HepG2 (cell line): ENCODE measurements around the gene GCH1. TPM values are rescaled to one million over a fixed set of nuclear protein-coding genes. Genes with fewer than 3 reads are reported as not detected.

ENCODE experiments used
- ATAC-seq: fragments of 200-7000 bp; cut with Tn5 transposase; 3 replicates; pipeline ENCODE4 v1.9.1; 2020; ENCODE audit warnings: mild to moderate bottlenecking, moderate library complexity
- BruUV-seq: library from RNA; stranded (reverse); fragments of 400-500 nt; replicated peaks from 2 replicates; lab custom pipeline; 2021; lab: Mats Ljungman, UMichigan
- CTCF ChIA-PET: fragments of 300-600 bp; formaldehyde crosslinking; extraction: SDS; loops from one replicate; lab custom pipeline; 2021; ENCODE audit warnings: low total read pairs, inconsistent platforms, low intra/inter-chr PET ratio; lab: Yijun Ruan, JAX
- POLR2A ChIA-PET: fragments of 350-600 bp; sonication (Branson Sonifier 250); formaldehyde crosslinking; loops from one replicate; lab custom pipeline; 2020; ENCODE audit warnings: antibody characterized with exemption, inconsistent platforms; lab: Yijun Ruan, JAX
- DNase-seq: peaks from one replicate; pipeline ENCODE4 v3.0.0-alpha.2; 2015; ENCODE audit warnings: low spot score
- FAIRE-seq: peaks from 3 replicates; lab custom pipeline; 2011; peaks lifted over from hg19 to GRCh38; lab: Jason Lieb, UNC
- H2AFZ ChIP-seq: one replicate; pipeline ENCODE4 v1.6.1; 2011; ENCODE audit warnings: low read length, inconsistent platforms
- H3K27ac ChIP-seq: fragments of 300-600 bp; 3 replicates; pipeline ENCODE4 v1.8.0; 2011; ENCODE audit warnings: mixed run types, mild to moderate bottlenecking, mixed read lengths, low read length, inconsistent platforms; ENCODE audit not compliant: insufficient read depth; ENCODE audit errors: extremely low read length
- H3K27me3 ChIP-seq, 2 experiments: fragments of 200-600 bp in 1 of 2; 2 replicates in 1 of 2; 3 replicates in 1 of 2; pipeline versions ENCODE4 v1.6.0 to v1.8.0; 2011; ENCODE audit warnings: low read length in 2 of 2, mild to moderate bottlenecking in 2 of 2, moderate library complexity in 2 of 2, inconsistent platforms in 1 of 2; ENCODE audit not compliant: insufficient read depth in 2 of 2, control insufficient read depth in 1 of 2
- H3K36me3 ChIP-seq, 2 experiments: fragments of 200-600 bp in 1 of 2; replicated peaks in 1 of 2; 2 replicates in 1 of 2; 3 replicates in 1 of 2; pipeline versions ENCODE4 v1.5.1 to v1.8.0; 2011; ENCODE audit warnings: low read length in 2 of 2, inconsistent platforms in 1 of 2; ENCODE audit not compliant: insufficient read depth in 2 of 2, control insufficient read depth in 1 of 2
- H3K4me1 ChIP-seq: 2 replicates; pipeline ENCODE4 v1.5.1; 2012; ENCODE audit warnings: low read length, inconsistent platforms; ENCODE audit not compliant: insufficient read depth
- H3K4me2 ChIP-seq: 2 replicates; pipeline ENCODE4 v1.6.0; 2011; ENCODE audit warnings: low read depth, low read length, inconsistent platforms
- H3K4me3 ChIP-seq, 3 experiments: fragments of 200-600 bp in 1 of 3; sonication (generic), shearing (Covaris generic) in 1 of 3; replicated peaks in 1 of 3; 2 replicates each; pipeline ENCODE4 v1.5.1; 2011 to 2016; ENCODE audit warnings: low read length in 3 of 3, inconsistent platforms in 2 of 3, low read depth in 2 of 3, mild to moderate bottlenecking in 2 of 3, control low read depth in 1 of 3, mixed read lengths in 1 of 3; ENCODE audit not compliant: insufficient read depth in 1 of 3
- H3K79me2 ChIP-seq: one replicate; pipeline ENCODE4 v1.6.1; 2011; ENCODE audit warnings: low read length, inconsistent platforms; ENCODE audit not compliant: insufficient read depth
- H3K9ac ChIP-seq: 2 replicates; pipeline ENCODE4 v1.6.0; 2011; ENCODE audit warnings: mild to moderate bottlenecking, low read depth, low read length, inconsistent platforms; ENCODE audit not compliant: insufficient read depth
- H3K9me3 ChIP-seq: 2 replicates; pipeline ENCODE4 v1.5.1; 2012; ENCODE audit warnings: mild to moderate bottlenecking, low read length
- H4K20me1 ChIP-seq: 2 replicates; pipeline ENCODE4 v1.6.0; 2011; ENCODE audit warnings: inconsistent platforms, mild to moderate bottlenecking, low read length, moderate library complexity; ENCODE audit not compliant: insufficient read depth
- FOXC1 ChIP-seq: sonication (generic); formaldehyde crosslinking; IDR thresholded peaks from 2 replicates; pipeline ENCODE4 v1.8.0; 2022; ENCODE audit warnings: mild to moderate bottlenecking, missing genetic modification reagents, borderline replicate concordance
- FOXO1 ChIP-seq: sonication (generic); formaldehyde crosslinking; IDR thresholded peaks from 2 replicates; pipeline ENCODE4 v1.4.0; 2020; ENCODE audit warnings: missing genetic modification reagents
- HDAC6 ChIP-seq: fragments of 200-600 bp; sonication (generic); IDR thresholded peaks from 2 replicates; pipeline ENCODE4 v1.7.0; 2017; ENCODE audit warnings: mild to moderate bottlenecking, antibody characterized with exemption, low read length, low read depth
- KLF6 ChIP-seq: IDR thresholded peaks from 2 replicates; pipeline ENCODE4 v1.8.0; 2016; ENCODE audit warnings: missing biosample characterization, missing genetic modification reagents
- MED1 ChIP-seq: sonication (generic); formaldehyde crosslinking; IDR thresholded peaks from 2 replicates; pipeline ENCODE4 v1.4.0; 2020; ENCODE audit warnings: missing genetic modification reagents
- RAD21 ChIP-seq: fragments of 450-650 bp; formaldehyde crosslinking; IDR thresholded peaks from 2 replicates; pipeline ENCODE4 v1.5.0; 2020; ENCODE audit warnings: mild to moderate bottlenecking
- RBM39 ChIP-seq: fragments of 200-400 bp; formaldehyde crosslinking; IDR thresholded peaks from one replicate; pipeline ENCODE4 v1.6.1; 2018; ENCODE audit warnings: antibody characterized with exemption, mild to moderate bottlenecking, low read depth, low read length; ENCODE audit not compliant: poor library complexity, severe bottlenecking
- ZFX ChIP-seq: sonication (generic); formaldehyde crosslinking; IDR thresholded peaks from 2 replicates; pipeline ENCODE4 v1.4.0; 2020; ENCODE audit warnings: mild to moderate bottlenecking, low read depth, missing genetic modification reagents, moderate library complexity
- ZKSCAN1 ChIP-seq: fragments of 150-350 bp; IDR thresholded peaks from 2 replicates; pipeline ENCODE4 v1.6.1; 2014; ENCODE audit warnings: low read length
- WGBS: methylation state at CpG from one replicate; pipeline ENCODE4 v1.1.6; 2017; ENCODE audit warnings: low lambda C conversion rate; 5-methylcytosine and 5-hydroxymethylcytosine counted together
- in situ Hi-C: cut with HindIII; loops from 2 replicates; pipeline ENCODE4 v1.10.0; 2017; ENCODE audit warnings: low pct_unique_long_range_greater_than_20kb; ENCODE audit not compliant: extremely low pct_ligation_motif_present
- intact Hi-C: fragments of 100-400 bp; cut with micrococcal nuclease; formaldehyde crosslinking; loops from one replicate; pipeline ENCODE4 v1.10.0; 2022; ENCODE audit not compliant: unreplicated experiment
- polyA plus RNA-seq, 8 experiments: library from polyadenylated mRNA; depleted of rRNA in 3 of 8; stranded (reverse) in 7 of 8; unstranded in 1 of 8; fragments of >200 nt; fragmentation: Illumina TruSeq in 4 of 8; extraction: Trizol in 4 of 8; gene quantifications; 2 replicates each; pipeline versions ENCODE4 v1.2.1 to v1.2.3, GENCODE V29; 2011 to 2016; ENCODE audit warnings: low read depth in 4 of 8, missing spikeins in 1 of 8, mixed read lengths in 1 of 8; ENCODE audit not compliant: insufficient read depth in 1 of 8
- total RNA-seq, 5 experiments: library from RNA; depleted of rRNA; stranded (reverse); fragments of >200 nt; fragmentation: Illumina TruSeq; extraction: Trizol; gene quantifications; 2 replicates each; pipeline ENCODE4 v1.2.3, GENCODE V29; 2016; ENCODE audit warnings: low read depth in 1 of 5
- TF ChIP-seq, protein P1 (sequence below): sonication (generic); formaldehyde crosslinking; IDR thresholded peaks from 2 replicates; pipeline ENCODE4 v1.9.0; 2021; ENCODE audit warnings: missing genetic modification reagents, borderline replicate concordance
- TF ChIP-seq, protein P2 (sequence below), 2 experiments: sonication (generic) in 1 of 2; formaldehyde crosslinking in 1 of 2; IDR thresholded peaks; 2 replicates each; pipeline versions ENCODE4 v1.4.0 to v1.6.1; 2018 to 2020; ENCODE audit warnings: missing genetic modification reagents in 2 of 2, borderline replicate concordance in 1 of 2, low read depth in 1 of 2, mild to moderate bottlenecking in 1 of 2, missing biosample characterization in 1 of 2

Gene GCH1
- total and polyA plus RNA-seq, 2 of the 13 experiments (the other 11 are each of a cell fraction or from before 2014, with no cell fraction given), result 15.0 to 25.2 TPM

DNA sequence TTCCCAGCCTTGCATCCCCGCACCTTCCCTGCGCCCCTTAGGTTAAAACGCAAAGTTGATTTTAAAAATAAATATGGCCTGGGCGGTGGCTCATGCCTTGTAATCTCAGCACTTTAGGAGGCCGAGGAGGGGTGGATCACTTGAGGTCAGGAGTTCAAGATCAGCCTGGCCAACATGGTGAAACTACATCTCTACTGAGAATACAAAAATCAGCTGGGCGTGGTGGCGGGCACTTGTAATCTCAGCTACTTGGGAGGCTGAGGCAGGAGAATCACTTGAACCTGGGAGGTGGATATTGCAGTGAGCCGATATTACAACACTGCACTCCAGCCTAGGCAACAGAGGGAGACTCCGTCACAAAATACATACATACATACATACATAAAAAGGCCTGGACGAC, 96.0 kb downstream of the GCH1 start:
- ChIA-PET POLR2A (no interaction called here), CTCF (interaction anchor here (1.8 to 2.0 kb wide), 2 partner anchors 87 to 242 kb away, joined by 11 to 13 read pairs; no protein-coding TSS in a partner anchor)
- no peak overlapping the region for H3K4me3 ChIP-seq
- no peak overlapping the region for H3K27ac ChIP-seq
- H3K4me2 ChIP-seq, result no peak overlapping the region
- no peaks in the 10 kb centered on the region for H3K79me2 ChIP-seq
- H2AFZ ChIP-seq, result no peak overlapping the region
- no peak overlapping the region for H3K9ac ChIP-seq
- WGBS, result 50% methylated on average over 10 of the region's 10 CpGs
- H3K9me3 ChIP-seq, result no peaks in the 10 kb centered on the region
- DNase-seq, result no peak
- TF ChIP-seq ZKSCAN1, result no peak
- TF ChIP-seq, protein P1, sequence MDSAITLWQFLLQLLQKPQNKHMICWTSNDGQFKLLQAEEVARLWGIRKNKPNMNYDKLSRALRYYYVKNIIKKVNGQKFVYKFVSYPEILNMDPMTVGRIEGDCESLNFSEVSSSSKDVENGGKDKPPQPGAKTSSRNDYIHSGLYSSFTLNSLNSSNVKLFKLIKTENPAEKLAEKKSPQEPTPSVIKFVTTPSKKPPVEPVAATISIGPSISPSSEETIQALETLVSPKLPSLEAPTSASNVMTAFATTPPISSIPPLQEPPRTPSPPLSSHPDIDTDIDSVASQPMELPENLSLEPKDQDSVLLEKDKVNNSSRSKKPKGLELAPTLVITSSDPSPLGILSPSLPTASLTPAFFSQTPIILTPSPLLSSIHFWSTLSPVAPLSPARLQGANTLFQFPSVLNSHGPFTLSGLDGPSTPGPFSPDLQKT, result no peak
- no peak for TF ChIP-seq RBM39
- peaks cover 55% of the 10 kb centered on the region for H3K4me1 ChIP-seq
- FAIRE-seq, result no peak
- no peaks in the 10 kb centered on the region for H3K27me3 ChIP-seq
- in situ Hi-C loops, result loop anchor here (10.0 kb wide), 1 partner anchor 242 kb away; the partner anchor contains the start of gene SAMD4A
- intact Hi-C loops, result loop anchor here (5.0 to 10.0 kb wide), 3 partner anchors 86 to 309 kb away; partner anchors contain the start of gene SAMD4A
- no peak for ATAC-seq
- no TSS peak for BruUV-seq
- no peaks in the 10 kb centered on the region for H4K20me1 ChIP-seq
- H3K36me3 ChIP-seq, result no peaks in the 10 kb centered on the region

DNA sequence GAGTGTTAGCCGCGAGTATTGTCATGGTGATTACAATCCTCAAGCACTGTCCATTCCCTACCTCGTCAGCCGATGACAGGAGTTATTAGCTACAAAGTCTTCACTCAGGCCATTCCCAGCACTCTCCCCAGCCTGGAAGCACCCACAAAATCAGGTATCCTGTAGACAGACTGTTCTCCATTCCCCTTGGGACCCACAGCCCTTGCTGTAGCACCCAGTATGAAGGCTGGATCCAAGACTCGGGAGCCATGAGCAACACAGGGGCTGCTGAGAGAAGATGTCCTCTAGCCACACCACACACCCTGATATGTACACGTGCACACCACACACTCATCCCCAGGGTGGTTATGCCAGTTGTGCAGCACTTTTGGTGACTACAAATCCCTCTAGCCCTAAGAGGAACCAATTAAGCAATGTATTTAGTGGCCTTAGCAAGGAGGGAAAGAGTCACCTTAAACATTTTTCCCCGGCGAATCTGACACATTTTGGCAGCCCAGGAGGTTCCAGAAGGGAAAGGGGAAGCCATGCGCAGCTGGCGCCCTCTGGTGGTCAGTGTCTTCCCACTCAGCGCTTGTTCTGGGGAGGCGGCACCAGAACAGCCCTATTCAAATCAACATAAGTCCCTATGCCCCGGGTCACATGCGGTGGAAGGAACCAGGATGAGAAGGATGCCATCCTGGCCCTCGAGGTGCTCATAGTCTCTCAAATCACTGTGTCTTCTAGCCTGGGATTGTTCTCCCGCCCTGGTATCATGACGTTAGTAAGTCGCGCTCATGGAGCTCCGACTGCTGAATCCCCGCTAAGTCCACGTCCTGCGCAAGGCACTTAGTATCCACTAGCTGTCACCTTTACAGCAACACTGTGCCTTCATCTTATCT, 96.9 kb downstream of the GCH1 start:
- H3K79me2 ChIP-seq, result no peaks in the 10 kb centered on the region
- H2AFZ ChIP-seq, result peak overlapping the region; percentile 97
- H3K9ac ChIP-seq, result 0 out of 2 replicates have a peak overlapping the region, but pooled peaks have one; percentile 8
- no peaks in the 10 kb centered on the region for H3K36me3 ChIP-seq
- no TSS peak for BruUV-seq
- peak overlapping the region in 1 of 3 experiments; percentile 55; a peak in 3 of 6 replicates for H3K4me3 ChIP-seq
- no peaks in the 10 kb centered on the region for H3K27me3 ChIP-seq
- H3K4me2 ChIP-seq, result peak overlapping the region; percentile 92
- ChIA-PET CTCF (interaction anchor here (1.2 to 2.0 kb wide), 3 partner anchors 88 to 242 kb away, joined by 3 to 13 read pairs (median 11); no protein-coding TSS in a partner anchor), POLR2A (no interaction called here)
- 63% methylated on average over 14 of the region's 23 CpGs for WGBS
- no peaks in the 10 kb centered on the region for H4K20me1 ChIP-seq
- DNase-seq, result peak; percentile 62
- H3K9me3 ChIP-seq, result no peaks in the 10 kb centered on the region
- intact Hi-C loops, result loop anchor here (5.0 to 10.0 kb wide), 3 partner anchors 87 to 308 kb away; partner anchors contain the start of gene SAMD4A
- in situ Hi-C loops, result loop anchor here (10.0 kb wide), 1 partner anchor 241 kb away; the partner anchor contains the start of gene SAMD4A
- no peak overlapping the region for H3K27ac ChIP-seq
- peak; percentile 81 for ATAC-seq
- peaks cover 55% of the 10 kb centered on the region for H3K4me1 ChIP-seq
- FAIRE-seq, result peak; percentile 34
- 0 out of 2 replicates have a peak, but pooled peaks have one; percentile 9 for TF ChIP-seq FOXC1 (CRISPR knock-in tag)
- TF ChIP-seq, protein P2, sequence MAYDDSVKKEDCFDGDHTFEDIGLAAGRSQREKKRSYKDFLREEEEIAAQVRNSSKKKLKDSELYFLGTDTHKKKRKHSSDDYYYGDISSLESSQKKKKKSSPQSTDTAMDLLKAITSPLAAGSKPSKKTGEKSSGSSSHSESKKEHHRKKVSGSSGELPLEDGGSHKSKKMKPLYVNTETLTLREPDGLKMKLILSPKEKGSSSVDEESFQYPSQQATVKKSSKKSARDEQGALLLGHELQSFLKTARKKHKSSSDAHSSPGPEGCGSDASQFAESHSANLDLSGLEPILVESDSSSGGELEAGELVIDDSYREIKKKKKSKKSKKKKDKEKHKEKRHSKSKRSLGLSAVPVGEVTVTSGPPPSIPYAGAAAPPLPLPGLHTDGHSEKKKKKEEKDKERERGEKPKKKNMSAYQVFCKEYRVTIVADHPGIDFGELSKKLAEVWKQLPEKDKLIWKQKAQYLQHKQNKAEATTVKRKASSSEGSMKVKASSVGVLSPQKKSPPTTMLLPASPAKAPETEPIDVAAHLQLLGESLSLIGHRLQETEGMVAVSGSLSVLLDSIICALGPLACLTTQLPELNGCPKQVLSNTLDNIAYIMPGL (CRISPR knock-in tag; IDR thresholded peaks at IDR 0.05; ENCODE audit: borderline replicate concordance in 1 of 2, low read depth in 1 of 2), result peak; percentile 33 to 74; a peak in 2 of 4 replicates
- TF ChIP-seq ZFX (CRISPR knock-in tag), result 0 out of 2 replicates have a peak, but pooled peaks have one; percentile 11
- TF ChIP-seq HDAC6, result no peak
- peak; percentile 72 for TF ChIP-seq RAD21 (CRISPR knock-in tag)
- 0 out of 2 replicates have a peak, but pooled peaks have one; percentile 18 for TF ChIP-seq MED1
- TF ChIP-seq FOXO1 (CRISPR knock-in tag), result peak; percentile 19; the same call in 1 of the 2 replicates
- TF ChIP-seq KLF6 (CRISPR knock-in tag), result 0 out of 2 replicates have a peak, but pooled peaks have one; percentile 35
